GM10266 (cell line): ENCODE results near the gene ZNF780B.
A peak's percentile ranks its signal among the peaks of the same experiment; 100 is the strongest.

Experiments
- DNase-seq: peaks from one replicate; pipeline ENCODE4 v3.0.0; 2012; ENCODE audit errors: extremely low spot score
- CTCF ChIP-seq: IDR thresholded peaks from 2 replicates; pipeline ENCODE4 v1.5.1; 2012; ENCODE audit warnings: mild to moderate bottlenecking, low read depth; ENCODE audit not compliant: control insufficient read depth, insufficient read depth; ENCODE audit errors: missing control alignments

ZNF780B gene

GRCh38 chr19:39996218-39996810, 59.7 kb downstream of the ZNF780B start:
- TF ChIP-seq CTCF = no peak
- DNase-seq = peak; percentile 35

- no peak for TF ChIP-seq CTCF
- no peak for DNase-seq
Observed at GRCh38 chr19:39995794-39996193, 60.2 kb downstream of the ZNF780B start.

- no peak for DNase-seq
- TF ChIP-seq CTCF = no peak
Observed at GRCh38 chr19:39994361-39994760, 61.7 kb downstream of the ZNF780B start.

GRCh38 chr19:39993605-39994004, 62.4 kb downstream of the ZNF780B start:
- no peak for DNase-seq
- no peak for TF ChIP-seq CTCF

- no peak for TF ChIP-seq CTCF
- DNase-seq = no peak
Observed at GRCh38 chr19:39987596-39987995, 68.4 kb downstream of the ZNF780B start.

- no peak for DNase-seq
- no peak for TF ChIP-seq CTCF
Observed at GRCh38 chr19:39987167-39987566, 68.9 kb downstream of the ZNF780B start.

GRCh38 chr19:39986643-39987042, 69.4 kb downstream of the ZNF780B start:
- DNase-seq = no peak
- no peak for TF ChIP-seq CTCF
